ENCODE data around the gene P2RY8. TPM values are rescaled to one million over a fixed set of nuclear protein-coding genes. Genes with fewer than 3 reads are reported as not detected.

P2RY8 gene
- total and polyA plus RNA-seq, 10 donors: 8.1 to 32.2 (median 26.5) TPM

- intact Hi-C loops (cut with DNase I; ENCODE audit: low total_unique reads): no loop called here
- 95 to 98% (median 97%) methylated on average over 19 of the region's 19 CpGs for WGBS, 5 donors
- Histone ChIP-seq H3K9me3 (peaks cover 0 to 21% (median 6%) of the 10 kb centered on the region in 8 donors), H3K4me3 (no peak overlapping the region), H3K27ac (no peak overlapping the region), H3K36me3 (peaks cover 0 to 40% (median 11%) of the 10 kb centered on the region in 6 donors), H3K4me1 (peaks cover 0 to under 1% (median 0%) of the 10 kb centered on the region in 6 donors), H3K27me3 (replicated peaks in 1 of 7) (no peaks in the 10 kb centered on the region)
- peak; percentile 31 for DNase-seq
- TF ChIP-seq POLR2A (IDR thresholded peaks at IDR 0.05) (no peak), POLR2AphosphoS5 (IDR thresholded peaks at IDR 0.05) (no peak), CTCF (IDR thresholded peaks at IDR 0.05 in 8 of 11, conservative IDR thresholded peaks at IDR 0.05 in 3 of 11) (no peak)
Observed at GRCh38 chrX:1444561-1445500, 92.2 kb downstream of the P2RY8 start.

- peaks cover 0 to 52% (median 23%) of the 10 kb centered on the region in 6 donors for H3K36me3 ChIP-seq
- DNase-seq: peak; percentile 55
- TF ChIP-seq POLR2A (IDR thresholded peaks at IDR 0.05) (no peak), POLR2AphosphoS5 (IDR thresholded peaks at IDR 0.05) (no peak), CTCF (IDR thresholded peaks at IDR 0.05 in 8 of 11, conservative IDR thresholded peaks at IDR 0.05 in 3 of 11) (no peak)
- no peak overlapping the region for H3K27ac ChIP-seq
- no peaks in the 10 kb centered on the region for H3K4me1 ChIP-seq
- 85 to 90% (median 88%) methylated on average over 25 to 26 of the region's 26 CpGs for WGBS, 5 donors
- no peak overlapping the region for H3K4me3 ChIP-seq
- no peaks in the 10 kb centered on the region for H3K27me3 ChIP-seq (replicated peaks in 1 of 7)
- intact Hi-C loops (cut with DNase I; ENCODE audit: low total_unique reads): no loop called here
- peaks cover 0 to 24% (median 6%) of the 10 kb centered on the region in 8 donors for H3K9me3 ChIP-seq
Observed at GRCh38 chrX:1443496-1444075, 93.4 kb downstream of the P2RY8 start.

DNA sequence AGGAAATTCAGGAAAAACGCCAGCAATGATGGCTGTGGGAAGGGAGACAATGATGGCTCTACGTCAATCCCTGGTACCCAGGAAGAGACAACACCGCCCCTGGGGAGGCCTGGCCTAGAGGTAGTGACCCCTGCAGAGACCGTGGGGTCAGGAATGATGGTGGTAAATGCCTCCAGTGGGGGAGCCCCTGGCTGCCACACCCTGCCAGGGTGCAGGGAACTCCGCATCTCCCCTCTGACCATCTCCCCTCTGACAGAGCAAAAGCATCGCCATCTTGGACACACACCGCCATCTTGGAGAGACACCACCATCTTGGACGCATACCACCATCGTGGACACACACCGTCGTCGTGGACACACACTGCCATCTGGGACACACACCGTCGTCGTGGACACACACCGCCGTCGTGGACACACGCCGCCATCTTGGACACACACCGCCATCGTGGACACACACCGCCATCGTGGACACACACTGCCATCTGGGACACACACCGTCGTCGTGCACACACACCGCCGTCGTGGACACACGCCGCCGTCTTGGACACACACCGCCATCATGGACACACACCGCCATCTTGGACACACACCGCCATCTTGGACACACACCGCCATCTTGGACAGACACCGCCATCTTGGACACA, 94.1 kb downstream of the P2RY8 start:
- Histone ChIP-seq H3K9me3 (peaks cover 0 to 21% (median 6%) of the 10 kb centered on the region in 8 donors), H3K4me1 (no peaks in the 10 kb centered on the region), H3K27ac (no peak overlapping the region), H3K27me3 (replicated peaks in 1 of 7) (no peaks in the 10 kb centered on the region), H3K4me3 (no peak overlapping the region), H3K36me3 (peaks cover 0 to 60% (median 30%) of the 10 kb centered on the region in 6 donors)
- peak; percentile 53 for DNase-seq
- intact Hi-C loops (cut with DNase I; ENCODE audit: low total_unique reads): no loop called here
- no peak for TF ChIP-seq POLR2A (IDR thresholded peaks at IDR 0.05)
- no peak for TF ChIP-seq POLR2AphosphoS5 (IDR thresholded peaks at IDR 0.05)
- TF ChIP-seq CTCF (IDR thresholded peaks at IDR 0.05 in 8 of 11, conservative IDR thresholded peaks at IDR 0.05 in 3 of 11): no peak
- 86 to 90% (median 89%) methylated on average over 32 to 37 of the region's 38 CpGs for WGBS, 5 donors

Measured in spleen (tissue), 11 donors.